Activated naive CD4-positive, alpha-beta T cell treated with anti-CD3 and anti-CD28 coated beads, Interleukin-2, amount 50 U/mL, for 24 hours (primary cell): Measurements from ENCODE around the gene PCDHB3.
"Not testable (repeated sequence)": the region's sequence is repeated elsewhere in the genome, so short reads cannot be mapped to it uniquely, and the experiment has no call there.

Experiments used
- H3K27ac Mint-ChIP-seq: one replicate; pipeline ENCODE4 v1.8.0; 2021; ENCODE audit warnings: mild to moderate bottlenecking, mixed read lengths
- H3K27me3 Mint-ChIP-seq: one replicate; pipeline ENCODE4 v1.8.0; 2021; ENCODE audit warnings: mixed read lengths
- H3K36me3 Mint-ChIP-seq: one replicate; pipeline ENCODE4 v1.8.0; 2021; ENCODE audit warnings: mixed read lengths
- H3K4me1 Mint-ChIP-seq: one replicate; pipeline ENCODE4 v1.8.0; 2021; ENCODE audit warnings: mixed read lengths
- H3K4me3 Mint-ChIP-seq: one replicate; pipeline ENCODE4 v1.8.0; 2021; ENCODE audit warnings: mild to moderate bottlenecking, mixed read lengths
- H3K9me3 Mint-ChIP-seq: one replicate; pipeline ENCODE4 v1.8.0; 2021; ENCODE audit warnings: mixed read lengths

PCDHB3 gene

GRCh38 chr5:141100243-141100805 is at the start of gene PCDHB3:
PCDHB3 (plus strand) TSS chr5:141100473; CDS start chr5:141100650, 177 bp downstream.
- Mint-ChIP-seq H3K4me3 (peak within 1 kb of the TSS; percentile 66), H3K27ac (peak within 1 kb of the TSS; percentile 82), H3K36me3 (peaks cover 8% of the 10 kb centered on the region), H3K27me3 (peaks cover 40% of the 10 kb centered on the region), H3K4me1 (peaks cover 3% of the 10 kb centered on the region), H3K9me3 (peaks cover 19% of the 10 kb centered on the region)

GRCh38 chr5:141050622-141051520 is 49.4 kb upstream of the PCDHB3 start, which contains the start of gene PCDHB1:
PCDHB1 (plus strand) TSS chr5:141051374; CDS start chr5:141051471, 97 bp downstream.
- H3K36me3 Mint-ChIP-seq, result peaks cover 2% of the 10 kb centered on the region
- no peak within 1 kb of the TSS for H3K27ac Mint-ChIP-seq
- H3K4me1 Mint-ChIP-seq, result peaks cover 9% of the 10 kb centered on the region
- H3K27me3 Mint-ChIP-seq, result peaks cover 44% of the 10 kb centered on the region
- peak within 1 kb of the TSS; percentile 73 for H3K4me3 Mint-ChIP-seq
- peaks cover 31% of the 10 kb centered on the region for H3K9me3 Mint-ChIP-seq

- Mint-ChIP-seq H3K4me3 (peak overlapping the region; percentile 73), H3K4me1 (peaks cover 9% of the 10 kb centered on the region), H3K27ac (no peak overlapping the region), H3K9me3 (peaks cover 31% of the 10 kb centered on the region), H3K27me3 (peaks cover 41% of the 10 kb centered on the region), H3K36me3 (peaks cover 2% of the 10 kb centered on the region)
Measured at GRCh38 chr5:141051521-141051866, 48.8 kb upstream of the PCDHB3 start.

- Mint-ChIP-seq H3K4me3 (no peak overlapping the region), H3K4me1 (no peaks in the 10 kb centered on the region), H3K27me3 (peaks cover 29% of the 10 kb centered on the region), H3K27ac (no peak overlapping the region), H3K9me3 (peaks cover 12% of the 10 kb centered on the region), H3K36me3 (no peaks in the 10 kb centered on the region)
Measured at GRCh38 chr5:141077826-141078225, 22.4 kb upstream of the PCDHB3 start.

- Mint-ChIP-seq H3K27me3 (peaks cover 37% of the 10 kb centered on the region), H3K4me1 (peaks cover 7% of the 10 kb centered on the region), H3K9me3 (peaks cover 17% of the 10 kb centered on the region), H3K36me3 (peaks cover 4% of the 10 kb centered on the region), H3K4me3 (no peak overlapping the region), H3K27ac (no peak overlapping the region)
Measured at GRCh38 chr5:141082228-141082627, 18.0 kb upstream of the PCDHB3 start.

- peaks cover 5% of the 10 kb centered on the region for H3K36me3 Mint-ChIP-seq
- peaks cover 43% of the 10 kb centered on the region for H3K27me3 Mint-ChIP-seq
- H3K4me3 Mint-ChIP-seq, result peak overlapping the region; percentile 89
- no peak overlapping the region for H3K27ac Mint-ChIP-seq
- H3K4me1 Mint-ChIP-seq, result peaks cover 7% of the 10 kb centered on the region
- H3K9me3 Mint-ChIP-seq, result peaks cover 19% of the 10 kb centered on the region
Measured at GRCh38 chr5:141084487-141084989, 15.7 kb upstream of the PCDHB3 start.

- H3K9me3 Mint-ChIP-seq, result peaks cover 25% of the 10 kb centered on the region
- peaks cover 8% of the 10 kb centered on the region for H3K36me3 Mint-ChIP-seq
Measured at GRCh38 chr5:141094481-141095262, 5.6 kb upstream of the PCDHB3 start, which contains the start of gene PCDHB2. PCDHB2 (plus strand) TSS chr5:141094615; CDS start chr5:141094791, 176 bp downstream.

GRCh38 chr5:141095263-141095641 is 5.0 kb upstream of the PCDHB3 start:
- Mint-ChIP-seq H3K4me3 (no peak overlapping the region), H3K27ac (no peak overlapping the region), H3K27me3 (peaks cover 38% of the 10 kb centered on the region), H3K4me1 (peaks cover under 1% of the 10 kb centered on the region), H3K9me3 (peaks cover 30% of the 10 kb centered on the region), H3K36me3 (peaks cover 8% of the 10 kb centered on the region)

More at GRCh38 chr5:141094481-141095262, 5.6 kb upstream of the PCDHB3 start, which contains the start of gene PCDHB2:
- peak within 1 kb of the TSS; percentile 49 for H3K4me3 Mint-ChIP-seq
- H3K27me3 Mint-ChIP-seq, result peaks cover 32% of the 10 kb centered on the region
- H3K4me1 Mint-ChIP-seq, result no peaks in the 10 kb centered on the region
- H3K27ac Mint-ChIP-seq, result no peak within 1 kb of the TSS

- not testable (repeated sequence) for H3K27ac Mint-ChIP-seq, H3K4me1 Mint-ChIP-seq, H3K4me3 Mint-ChIP-seq
- H3K36me3 Mint-ChIP-seq, result peaks cover 13% of the 10 kb centered on the region
- peaks cover 33% of the 10 kb centered on the region for H3K9me3 Mint-ChIP-seq
- H3K27me3 Mint-ChIP-seq, result peaks cover 40% of the 10 kb centered on the region
Measured at GRCh38 chr5:141096181-141096580, 4.1 kb upstream of the PCDHB3 start.

- not testable (repeated sequence) for H3K27ac Mint-ChIP-seq, H3K4me3 Mint-ChIP-seq, H3K4me1 Mint-ChIP-seq
- peaks cover 33% of the 10 kb centered on the region for H3K9me3 Mint-ChIP-seq
- H3K27me3 Mint-ChIP-seq, result peaks cover 44% of the 10 kb centered on the region
- H3K36me3 Mint-ChIP-seq, result peaks cover 13% of the 10 kb centered on the region
Measured at GRCh38 chr5:141096586-141096985, 3.7 kb upstream of the PCDHB3 start.

GRCh38 chr5:141101059-141101458 is 786 bp downstream of the PCDHB3 start:
- no peak overlapping the region for H3K27ac Mint-ChIP-seq

GRCh38 chr5:141102070-141102469 is 1.8 kb downstream of the PCDHB3 start:
- H3K4me3 Mint-ChIP-seq, H3K27ac Mint-ChIP-seq, H3K4me1 Mint-ChIP-seq, H3K36me3 Mint-ChIP-seq: not testable (repeated sequence)
- peaks cover 20% of the 10 kb centered on the region for H3K9me3 Mint-ChIP-seq
- peaks cover 45% of the 10 kb centered on the region for H3K27me3 Mint-ChIP-seq

More at GRCh38 chr5:141101059-141101458, 786 bp downstream of the PCDHB3 start:
- Mint-ChIP-seq H3K4me3 (no peak overlapping the region), H3K36me3 (peaks cover 8% of the 10 kb centered on the region), H3K4me1 (peaks cover 3% of the 10 kb centered on the region), H3K9me3 (peaks cover 19% of the 10 kb centered on the region), H3K27me3 (peaks cover 44% of the 10 kb centered on the region)

GRCh38 chr5:141102471-141102870 is 2.2 kb downstream of the PCDHB3 start:
- not testable (repeated sequence) for H3K36me3 Mint-ChIP-seq, H3K4me1 Mint-ChIP-seq, H3K27ac Mint-ChIP-seq, H3K4me3 Mint-ChIP-seq
- Mint-ChIP-seq H3K27me3 (peaks cover 44% of the 10 kb centered on the region), H3K9me3 (peaks cover 24% of the 10 kb centered on the region)

- H3K9me3 Mint-ChIP-seq, result peaks cover 13% of the 10 kb centered on the region
- H3K27ac Mint-ChIP-seq, result no peak overlapping the region
- peaks cover 1% of the 10 kb centered on the region for H3K4me1 Mint-ChIP-seq
Measured at GRCh38 chr5:141105350-141105749, 5.1 kb downstream of the PCDHB3 start.

GRCh38 chr5:141119250-141119649 is 19.0 kb downstream of the PCDHB3 start:
- H3K9me3 Mint-ChIP-seq, result peaks cover 40% of the 10 kb centered on the region
- H3K4me1 Mint-ChIP-seq, result no peaks in the 10 kb centered on the region
- H3K27ac Mint-ChIP-seq, result no peak overlapping the region
- H3K27me3 Mint-ChIP-seq, result peaks cover 24% of the 10 kb centered on the region
- H3K36me3 Mint-ChIP-seq, result peaks cover 15% of the 10 kb centered on the region
- no peak overlapping the region for H3K4me3 Mint-ChIP-seq

More at GRCh38 chr5:141105350-141105749, 5.1 kb downstream of the PCDHB3 start:
- Mint-ChIP-seq H3K27me3 (peaks cover 33% of the 10 kb centered on the region), H3K4me3 (no peak overlapping the region), H3K36me3 (peaks cover 4% of the 10 kb centered on the region)
